GM19438 (cell line): Measurements from ENCODE around the gene SEMA3F.
"Not testable (repeated sequence)": the region's sequence is repeated elsewhere in the genome, so short reads cannot be mapped to it uniquely, and the experiment has no call there.

Experiments
- ATAC-seq: cut with Tn5 transposase; IDR thresholded peaks from one replicate; pipeline ENCODE4 v1.9.1; 2021; ENCODE audit warnings: low read depth; ENCODE audit not compliant: unreplicated experiment

The SEMA3F gene

GRCh38 chr3:50227390-50228183 is 72.5 kb downstream of the SEMA3F start:
- peak; percentile 81 for ATAC-seq

- not testable (repeated sequence) for ATAC-seq
Measured at GRCh38 chr3:50228184-50228763, 73.2 kb downstream of the SEMA3F start.

GRCh38 chr3:50229490-50229889 is 74.4 kb downstream of the SEMA3F start:
- ATAC-seq = no peak

- ATAC-seq = no peak
Measured at GRCh38 chr3:50230104-50230793, 75.1 kb downstream of the SEMA3F start.

GRCh38 chr3:50230794-50231125 is 75.6 kb downstream of the SEMA3F start:
- ATAC-seq = no peak

GRCh38 chr3:50231581-50231980 is 76.5 kb downstream of the SEMA3F start:
- ATAC-seq = no peak

- ATAC-seq = no peak
Measured at GRCh38 chr3:50232303-50232702, 77.2 kb downstream of the SEMA3F start.

- ATAC-seq = no peak
Measured at GRCh38 chr3:50233176-50233575, 78.1 kb downstream of the SEMA3F start.

GRCh38 chr3:50235716-50236483 is 80.8 kb downstream of the SEMA3F start, which contains the start of gene GNAI2:
Gene GNAI2, plus strand, starts transcription at chr3:50236204. Its CDS starts 132 bp downstream, at chr3:50236336.
- ATAC-seq = peak; percentile 91

- no peak for ATAC-seq
Measured at GRCh38 chr3:50236484-50237132, 81.5 kb downstream of the SEMA3F start.

GRCh38 chr3:50237133-50237651 is 82.1 kb downstream of the SEMA3F start:
- ATAC-seq = no peak

GRCh38 chr3:50237754-50238548 is 82.8 kb downstream of the SEMA3F start:
- ATAC-seq = no peak

- no peak for ATAC-seq
Measured at GRCh38 chr3:50238549-50239026, 83.5 kb downstream of the SEMA3F start.
